HFFc6 (cell line): ENCODE measurements around the gene KCNJ12. TPM values are rescaled to one million over a fixed set of nuclear protein-coding genes. Genes with fewer than 3 reads are reported as not detected.
"Not testable (repeated sequence)": the region's sequence is repeated elsewhere in the genome, so short reads cannot be mapped to it uniquely, and the experiment has no call there.

Experiments
- DNase-seq: peaks from one replicate; pipeline ENCODE4 v3.0.0-alpha.2; 2018
- H3K27ac Mint-ChIP-seq: 2 replicates; pipeline ENCODE4 v1.8.0; 2020; ENCODE audit warnings: mild to moderate bottlenecking, mixed read lengths
- H3K27me3 Mint-ChIP-seq: 2 replicates; pipeline ENCODE4 v1.8.0; 2021; ENCODE audit warnings: mild to moderate bottlenecking, moderate library complexity, mixed read lengths; ENCODE audit not compliant: insufficient read depth
- H3K36me3 Mint-ChIP-seq: 2 replicates; pipeline ENCODE4 v1.8.0; 2021; ENCODE audit warnings: low read depth, mixed read lengths
- H3K4me1 Mint-ChIP-seq: 2 replicates; pipeline ENCODE4 v1.8.0; 2020; ENCODE audit warnings: low read depth, mixed read lengths
- H3K4me3 Mint-ChIP-seq: 2 replicates; pipeline ENCODE4 v1.8.0; 2020; ENCODE audit warnings: mild to moderate bottlenecking, moderate library complexity, mixed read lengths
- H3K9me3 Mint-ChIP-seq: 2 replicates; pipeline ENCODE4 v1.8.0; 2020; ENCODE audit warnings: mild to moderate bottlenecking, mixed read lengths
- long read RNA-seq: library from polyadenylated mRNA; unstranded; transcript quantifications from one replicate; pipeline ENCODE4 v2.0.0, GENCODE V29; 2019
- total RNA-seq, 6 experiments: library from RNA; stranded (reverse); fragmentation: NEBNext Ultra II Directional; extraction: Animal tissue kit (Norgen Biotek cat#: 25700); gene quantifications; 2 replicates in 1 of 6; 3 replicates in 5 of 6; pipeline ENCODE4 v1.2.3, GENCODE V29; 2021
- TF ChIP-seq, protein P1 (sequence below): fragments of 200-600 bp; sonication (generic); IDR thresholded peaks from 2 replicates; pipeline ENCODE4 v1.5.0; 2021; ENCODE audit warnings: antibody characterized with exemption, mild to moderate bottlenecking

The KCNJ12 gene
- total RNA-seq = not detected
- long read RNA-seq = 0 reads

DNA sequence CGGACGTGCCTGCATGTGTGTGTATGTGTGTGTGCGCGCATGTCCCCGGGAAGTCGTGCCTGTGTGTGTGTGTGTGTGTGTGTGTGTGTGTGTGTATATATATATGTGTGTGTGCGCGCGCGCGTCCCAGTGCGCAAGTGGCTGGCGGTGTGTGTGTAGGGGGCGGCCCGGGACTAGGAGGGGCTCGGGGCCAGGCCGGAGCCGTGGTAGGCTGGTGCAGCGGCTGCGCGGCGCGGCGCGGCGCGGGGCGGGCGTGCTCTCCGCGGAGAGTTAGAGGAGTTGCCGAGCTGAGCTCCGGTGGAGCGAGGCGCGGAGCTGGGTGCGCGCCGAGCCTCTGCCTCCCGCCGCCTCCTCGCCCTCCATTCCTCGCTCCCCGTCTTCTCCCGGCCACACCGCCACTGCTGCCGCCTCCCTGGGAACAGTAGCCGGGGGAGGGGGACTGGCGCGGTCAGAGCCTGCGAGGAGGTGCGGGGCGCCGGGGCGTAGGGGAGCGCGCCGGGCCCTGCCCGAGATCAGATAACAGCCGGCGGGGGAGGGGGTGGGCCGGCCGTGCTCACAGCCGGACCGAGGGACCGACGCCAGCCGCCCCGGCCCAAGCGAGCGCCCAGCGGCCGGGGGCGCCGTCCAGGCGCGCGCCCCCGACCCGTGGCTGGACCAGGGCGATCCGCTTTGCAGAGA lies at the start of gene KCNJ12:
Gene KCNJ12, plus strand, starts transcription at position 277 of the 678 bp plus-strand sequence. CDS start 38,986 bp downstream, outside the sequence.
- TF ChIP-seq, protein P1, sequence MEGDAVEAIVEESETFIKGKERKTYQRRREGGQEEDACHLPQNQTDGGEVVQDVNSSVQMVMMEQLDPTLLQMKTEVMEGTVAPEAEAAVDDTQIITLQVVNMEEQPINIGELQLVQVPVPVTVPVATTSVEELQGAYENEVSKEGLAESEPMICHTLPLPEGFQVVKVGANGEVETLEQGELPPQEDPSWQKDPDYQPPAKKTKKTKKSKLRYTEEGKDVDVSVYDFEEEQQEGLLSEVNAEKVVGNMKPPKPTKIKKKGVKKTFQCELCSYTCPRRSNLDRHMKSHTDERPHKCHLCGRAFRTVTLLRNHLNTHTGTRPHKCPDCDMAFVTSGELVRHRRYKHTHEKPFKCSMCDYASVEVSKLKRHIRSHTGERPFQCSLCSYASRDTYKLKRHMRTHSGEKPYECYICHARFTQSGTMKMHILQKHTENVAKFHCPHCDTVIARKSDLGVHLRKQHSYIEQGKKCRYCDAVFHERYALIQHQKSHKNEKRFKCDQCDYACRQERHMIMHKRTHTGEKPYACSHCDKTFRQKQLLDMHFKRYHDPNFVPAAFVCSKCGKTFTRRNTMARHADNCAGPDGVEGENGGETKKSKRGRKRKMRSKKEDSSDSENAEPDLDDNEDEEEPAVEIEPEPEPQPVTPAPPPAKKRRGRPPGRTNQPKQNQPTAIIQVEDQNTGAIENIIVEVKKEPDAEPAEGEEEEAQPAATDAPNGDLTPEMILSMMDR = no peak
- Mint-ChIP-seq H3K4me1 (no peaks in the 10 kb centered on the region), H3K4me3 (peak within 1 kb of the TSS; percentile 47), H3K27me3 (peaks cover 29% of the 10 kb centered on the region), H3K27ac (no peak within 1 kb of the TSS), H3K9me3 (no peaks in the 10 kb centered on the region), H3K36me3 (no peaks in the 10 kb centered on the region)
- no peak for DNase-seq

DNA sequence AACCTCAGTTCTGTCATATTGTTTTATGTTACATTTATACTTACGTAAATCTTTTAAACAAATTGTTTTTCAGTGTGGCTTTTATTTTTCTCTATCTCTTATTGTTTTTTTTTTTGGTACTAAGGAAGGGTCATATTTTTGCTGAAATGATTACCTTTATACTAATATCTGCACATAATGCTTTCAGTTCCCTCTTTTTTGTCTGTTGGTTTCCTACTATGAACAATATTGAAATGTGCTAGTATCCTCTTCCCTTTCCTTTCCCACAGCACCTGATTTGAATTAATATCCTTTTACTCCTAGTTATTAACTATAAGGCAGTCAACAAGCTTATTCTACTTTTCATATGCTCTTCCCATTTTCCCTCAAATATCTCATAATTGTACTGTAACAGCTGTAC lies 48.2 kb upstream of the KCNJ12 start:
- not testable (repeated sequence) for DNase-seq, H3K4me1 Mint-ChIP-seq, H3K4me3 Mint-ChIP-seq, H3K36me3 Mint-ChIP-seq, H3K27ac Mint-ChIP-seq
- Mint-ChIP-seq H3K27me3 (peaks cover 25% of the 10 kb centered on the region), H3K9me3 (peaks cover 13% of the 10 kb centered on the region)

DNA sequence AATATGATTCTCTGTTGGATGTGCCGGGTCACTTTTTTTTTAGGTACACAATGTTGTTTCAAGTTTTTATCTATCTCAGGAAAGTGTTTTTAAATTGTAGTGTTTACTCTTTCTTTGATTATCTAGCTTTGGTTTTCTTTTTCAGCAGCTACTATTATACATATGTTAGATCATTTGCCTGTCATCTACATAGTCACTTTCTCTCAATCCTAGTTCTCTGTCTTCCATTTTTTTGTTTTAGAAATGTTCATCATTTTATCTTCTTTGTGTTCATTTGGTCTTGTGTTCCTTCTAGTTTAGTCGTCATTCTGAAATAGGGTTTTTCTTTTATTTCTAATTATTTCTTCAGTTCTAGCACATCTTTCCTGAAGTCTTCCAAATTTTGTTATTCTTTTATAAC lies 47.4 kb upstream of the KCNJ12 start:
- DNase-seq, H3K4me3 Mint-ChIP-seq, H3K4me1 Mint-ChIP-seq, H3K27ac Mint-ChIP-seq, H3K36me3 Mint-ChIP-seq: not testable (repeated sequence)
- Mint-ChIP-seq H3K9me3 (peaks cover 13% of the 10 kb centered on the region), H3K27me3 (peaks cover 18% of the 10 kb centered on the region)

DNA sequence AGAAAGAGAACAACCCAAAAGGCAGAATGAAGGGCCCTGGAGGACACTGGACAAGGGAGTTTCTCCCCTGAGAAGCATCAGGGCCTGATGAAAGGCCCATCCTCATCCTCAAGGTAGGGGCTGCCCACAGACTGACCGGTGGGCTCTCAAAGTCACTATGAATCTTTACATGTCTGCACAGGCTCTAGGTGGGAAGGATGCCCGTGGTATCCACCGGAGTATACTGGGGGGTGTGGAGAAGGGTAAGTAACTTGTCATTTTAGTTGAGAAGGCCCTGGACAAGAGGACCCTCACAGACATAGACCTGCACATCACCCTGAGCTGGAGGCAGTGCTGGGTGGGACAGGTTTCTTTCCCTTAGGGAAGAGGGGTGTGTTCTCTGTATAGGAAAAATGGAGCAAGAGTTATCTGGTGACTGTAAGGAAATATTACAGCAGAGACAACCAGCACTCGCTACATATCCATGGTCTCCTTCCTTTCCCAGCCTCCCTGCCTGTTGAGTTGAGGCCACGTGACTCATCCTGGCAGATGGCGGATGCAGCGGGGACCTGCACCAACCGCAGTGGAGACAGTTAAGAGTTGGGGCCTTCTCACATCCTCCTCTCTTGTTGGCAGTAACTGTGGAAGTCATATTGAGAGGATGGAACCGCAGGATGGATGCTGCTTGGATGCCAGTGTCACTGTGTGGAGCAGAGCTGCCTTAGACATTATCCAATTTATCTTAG lies 45.6 kb upstream of the KCNJ12 start:
- Mint-ChIP-seq H3K4me1 (no peaks in the 10 kb centered on the region), H3K4me3 (no peak overlapping the region), H3K9me3 (peaks cover 13% of the 10 kb centered on the region), H3K27me3 (peaks cover 10% of the 10 kb centered on the region), H3K27ac (no peak overlapping the region), H3K36me3 (0 out of 2 replicates have a peak, but pooled peaks cover 4% of the 10 kb centered on the region)
- TF ChIP-seq, protein P1 = no peak
- no peak for DNase-seq

DNA sequence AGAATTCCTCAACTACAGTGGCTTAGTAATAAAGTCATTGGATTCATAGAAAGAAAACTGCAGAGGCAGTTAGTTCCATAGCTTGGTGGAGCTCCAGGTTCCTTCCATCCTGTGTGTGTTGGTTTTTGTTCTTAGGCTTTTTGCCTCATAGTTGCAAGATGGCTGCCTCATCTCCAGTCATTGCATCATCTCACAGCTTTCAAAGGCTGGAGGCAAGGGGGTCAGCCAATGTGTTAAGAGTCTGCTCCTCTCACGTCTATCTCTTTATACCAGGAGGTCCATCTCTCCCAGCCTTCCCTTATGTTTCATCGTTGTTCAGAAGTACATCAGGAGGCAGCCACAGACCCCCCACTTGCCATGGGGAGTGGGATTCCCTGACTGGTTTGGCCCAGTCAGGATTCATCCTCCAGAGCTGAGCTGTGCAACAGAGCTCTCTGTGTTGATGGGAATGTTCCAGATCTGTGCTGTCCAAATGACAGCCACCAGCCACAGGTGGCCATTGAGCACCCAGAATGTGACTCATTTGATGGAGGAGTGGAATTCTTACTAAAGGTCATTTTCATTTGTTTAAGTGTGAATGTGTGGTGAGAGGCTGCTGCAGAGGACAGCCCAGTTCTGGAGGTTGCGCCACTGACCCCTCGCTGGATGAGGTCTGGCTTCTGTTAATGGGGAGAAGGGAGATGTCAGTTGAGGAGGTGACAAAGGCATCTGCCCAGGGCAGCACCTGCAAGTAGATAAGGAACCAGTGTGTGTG lies 39.4 kb upstream of the KCNJ12 start:
- not testable (repeated sequence) for DNase-seq, H3K4me3 Mint-ChIP-seq, H3K27me3 Mint-ChIP-seq, H3K36me3 Mint-ChIP-seq, H3K9me3 Mint-ChIP-seq, H3K4me1 Mint-ChIP-seq, H3K27ac Mint-ChIP-seq

DNA sequence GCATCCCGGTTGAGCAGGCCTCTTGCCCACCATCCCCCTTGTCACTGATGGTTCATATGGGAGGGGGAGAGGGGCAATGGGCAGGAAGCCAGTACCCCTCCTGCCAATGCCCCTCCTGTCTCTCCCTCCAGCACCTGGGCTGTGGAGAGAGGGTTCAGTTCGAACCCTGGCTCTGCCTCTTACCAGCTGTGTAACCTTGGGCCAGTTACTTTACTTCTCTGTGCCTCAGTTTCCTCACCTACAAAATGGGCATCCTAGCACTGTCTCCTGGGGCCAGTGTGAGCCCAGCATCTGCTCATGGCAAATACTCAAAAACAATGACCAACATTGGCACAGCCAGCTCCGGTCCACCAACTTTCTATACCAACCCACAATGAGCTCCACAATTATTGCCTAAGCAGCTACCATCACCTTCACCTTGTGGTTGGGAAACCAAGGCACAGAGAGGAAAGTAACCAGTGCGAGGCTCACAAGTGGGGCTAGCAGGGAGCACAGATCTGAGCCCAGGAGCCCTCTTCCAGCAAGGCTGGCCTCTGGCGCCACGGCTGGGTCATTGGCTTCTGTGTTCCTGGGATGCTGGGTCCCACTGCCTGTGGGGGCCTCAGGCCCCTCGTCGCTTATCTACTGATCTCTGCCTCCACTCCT lies 38.1 kb upstream of the KCNJ12 start:
- not testable (repeated sequence) for H3K4me1 Mint-ChIP-seq, H3K4me3 Mint-ChIP-seq, H3K27ac Mint-ChIP-seq, H3K36me3 Mint-ChIP-seq, H3K27me3 Mint-ChIP-seq, DNase-seq, H3K9me3 Mint-ChIP-seq

DNA sequence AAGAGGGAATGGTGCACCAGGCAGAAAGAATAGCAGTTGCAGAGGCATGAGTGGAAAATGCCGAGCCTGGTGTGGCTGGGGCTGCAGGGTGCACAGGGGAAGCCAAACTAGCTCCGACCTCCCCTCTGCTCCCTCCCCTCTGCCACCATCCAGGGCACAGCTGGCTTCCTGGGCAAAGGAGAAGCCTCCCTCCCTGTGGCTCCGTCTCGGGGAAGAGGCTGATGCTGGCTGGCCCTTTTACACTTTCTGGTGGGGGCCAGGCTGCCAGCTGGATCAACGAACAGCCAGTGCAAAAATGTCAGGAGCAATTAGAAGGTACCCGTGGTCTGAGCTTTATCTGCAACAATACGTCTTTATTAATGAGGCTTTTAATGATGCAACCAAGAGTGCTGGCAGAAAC lies 37.1 kb upstream of the KCNJ12 start:
- TF ChIP-seq, protein P1 = no peak
- Mint-ChIP-seq H3K36me3 (no peaks in the 10 kb centered on the region), H3K9me3 (no peaks in the 10 kb centered on the region), H3K27ac (no peak overlapping the region), H3K4me3 (no peak overlapping the region), H3K27me3 (peaks cover 3% of the 10 kb centered on the region), H3K4me1 (no peaks in the 10 kb centered on the region)
- no peak for DNase-seq

DNA sequence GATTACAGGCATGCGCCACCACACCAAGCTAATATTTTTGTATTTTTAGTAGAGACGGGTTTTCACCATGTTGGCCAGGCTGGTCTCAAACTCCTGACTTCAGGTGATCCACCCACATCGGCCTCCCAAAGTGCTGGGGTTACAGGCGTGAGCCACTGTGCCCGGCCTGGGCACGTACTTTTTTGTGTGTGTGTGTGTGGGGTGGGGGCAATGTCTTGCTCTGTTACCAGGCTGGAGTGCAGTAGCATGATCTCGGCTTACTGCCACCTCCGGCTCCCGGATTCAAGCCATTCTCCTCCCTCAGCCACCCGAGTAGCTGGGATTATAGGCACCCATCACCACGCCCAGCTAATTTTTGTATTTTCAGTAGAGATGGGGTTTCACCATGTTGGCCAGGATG lies 36.6 kb upstream of the KCNJ12 start:
- H3K36me3 Mint-ChIP-seq, H3K27ac Mint-ChIP-seq, DNase-seq, H3K9me3 Mint-ChIP-seq, H3K27me3 Mint-ChIP-seq, H3K4me3 Mint-ChIP-seq, H3K4me1 Mint-ChIP-seq: not testable (repeated sequence)

DNA sequence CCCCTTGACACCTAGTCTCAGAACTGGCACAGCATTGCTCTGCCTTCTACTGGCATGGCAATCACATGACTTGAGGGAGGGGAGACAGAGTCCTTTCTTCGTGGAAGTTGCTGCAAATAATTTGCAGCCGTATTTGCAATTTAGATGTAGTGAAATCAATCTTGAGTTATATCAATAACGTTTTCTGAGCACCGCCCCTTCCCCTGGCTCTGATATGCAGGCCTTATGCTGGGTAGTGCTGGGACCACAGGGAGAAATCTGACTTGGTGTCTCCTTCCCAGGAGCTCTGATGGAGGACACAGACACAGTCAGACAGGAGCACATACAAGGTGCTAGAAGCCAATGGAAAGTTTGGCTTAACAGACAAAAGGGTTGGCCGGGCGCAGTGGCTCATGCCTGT lies 35.8 kb upstream of the KCNJ12 start:
- not testable (repeated sequence) for H3K27ac Mint-ChIP-seq, DNase-seq, H3K4me1 Mint-ChIP-seq, H3K4me3 Mint-ChIP-seq, H3K27me3 Mint-ChIP-seq, H3K36me3 Mint-ChIP-seq, H3K9me3 Mint-ChIP-seq

DNA sequence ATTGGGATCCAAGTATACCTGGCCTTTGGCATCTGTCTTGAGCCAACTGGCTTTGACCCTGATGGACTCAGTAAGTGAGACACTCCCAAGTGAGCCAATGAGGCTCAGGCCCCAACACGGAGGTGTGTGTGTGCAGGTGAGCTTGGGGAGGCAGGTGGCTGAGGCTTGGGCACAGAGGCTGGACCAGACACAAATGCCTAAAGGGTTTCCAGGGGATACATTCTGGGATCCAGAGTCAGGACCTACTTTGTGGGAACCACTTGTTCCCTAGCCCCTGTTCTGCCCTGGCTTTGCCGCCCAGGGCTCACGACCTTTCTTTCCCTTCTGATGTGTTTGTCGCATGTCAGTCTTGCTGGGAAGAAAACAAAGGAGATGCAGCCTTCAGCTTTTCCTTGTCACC lies 34.9 kb upstream of the KCNJ12 start:
- not testable (repeated sequence) for H3K4me1 Mint-ChIP-seq, H3K27ac Mint-ChIP-seq, H3K4me3 Mint-ChIP-seq, DNase-seq, H3K36me3 Mint-ChIP-seq, H3K27me3 Mint-ChIP-seq, H3K9me3 Mint-ChIP-seq
